HEK293 (cell line): ENCODE results near the gene TBCC.

Experiments
- ZFP41 ChIP-seq: fragments of 450-650 bp; formaldehyde crosslinking; IDR thresholded peaks from 2 replicates; pipeline ENCODE4 v1.5.1; 2016; ENCODE audit warnings: missing biosample characterization, missing genetic modification characterization, borderline replicate concordance
- ZNF138 ChIP-seq: fragments of 450-650 bp; formaldehyde crosslinking; IDR thresholded peaks from 2 replicates; pipeline ENCODE4 v1.5.1; 2016; ENCODE audit warnings: missing biosample characterization, missing genetic modification characterization, borderline replicate concordance
- ZNF394 ChIP-seq: fragments of 450-650 bp; formaldehyde crosslinking; IDR thresholded peaks from 2 replicates; pipeline ENCODE4 v1.5.1; 2016; ENCODE audit warnings: missing biosample characterization, missing genetic modification characterization, mild to moderate bottlenecking, moderate library complexity, borderline replicate concordance
- ZNF530 ChIP-seq: fragments of 450-650 bp; formaldehyde crosslinking; IDR thresholded peaks from 2 replicates; pipeline ENCODE4 v1.5.1; 2016; ENCODE audit warnings: low read depth, missing biosample characterization, missing genetic modification characterization

Gene TBCC

GRCh38 chr6:42694586-42694985, 51.3 kb downstream of the TBCC start (continued):
- TF ChIP-seq ZNF394 (tag by site-specific recombination) (no peak), ZNF138 (tag by site-specific recombination) (no peak), ZFP41 (tag by site-specific recombination) (no peak), ZNF530 (tag by site-specific recombination) (no peak)
